HFF-Myc (cell line): ENCODE data around the gene DPY30.
"Not testable (repeated sequence)": the region's sequence is repeated elsewhere in the genome, so short reads cannot be mapped to it uniquely, and the experiment has no call there.

Source experiments
- DNase-seq: peaks from one replicate; pipeline ENCODE4 v3.0.0-alpha.2; 2011; ENCODE audit warnings: low read depth; ENCODE audit errors: extremely low read depth
- H3K4me3 ChIP-seq: replicated peaks from 2 replicates; pipeline ENCODE4 v1.5.1; 2011; ENCODE audit warnings: low read depth, mild to moderate bottlenecking, control low read depth, low read length
- TF ChIP-seq, protein P1 (sequence below): IDR thresholded peaks from 2 replicates; pipeline ENCODE4 v1.5.1; 2012; ENCODE audit warnings: mild to moderate bottlenecking, low read depth, low read length, control low read depth; ENCODE audit errors: missing control alignments

Gene DPY30

DNA sequence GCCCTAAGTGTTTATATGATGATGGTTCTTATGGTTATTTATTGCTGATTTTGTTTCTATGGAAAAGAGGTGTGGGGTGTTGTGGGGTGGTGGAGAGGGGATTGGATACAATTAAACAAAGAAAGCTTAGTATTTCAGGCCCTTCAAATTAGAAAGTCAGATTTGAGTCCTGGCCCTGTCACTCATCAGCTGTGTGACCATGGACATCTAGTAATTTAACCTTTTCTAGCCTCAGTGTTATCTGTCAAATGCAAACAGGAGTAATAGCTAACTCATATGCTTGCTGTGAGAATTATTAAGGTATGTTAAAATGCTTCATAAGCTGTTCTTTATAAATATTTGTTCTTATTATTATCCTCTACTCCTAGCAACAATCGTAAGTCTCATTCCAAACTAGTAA, 26.7 kb downstream of the DPY30 start:
- no peak for DNase-seq
- TF ChIP-seq, protein P1, sequence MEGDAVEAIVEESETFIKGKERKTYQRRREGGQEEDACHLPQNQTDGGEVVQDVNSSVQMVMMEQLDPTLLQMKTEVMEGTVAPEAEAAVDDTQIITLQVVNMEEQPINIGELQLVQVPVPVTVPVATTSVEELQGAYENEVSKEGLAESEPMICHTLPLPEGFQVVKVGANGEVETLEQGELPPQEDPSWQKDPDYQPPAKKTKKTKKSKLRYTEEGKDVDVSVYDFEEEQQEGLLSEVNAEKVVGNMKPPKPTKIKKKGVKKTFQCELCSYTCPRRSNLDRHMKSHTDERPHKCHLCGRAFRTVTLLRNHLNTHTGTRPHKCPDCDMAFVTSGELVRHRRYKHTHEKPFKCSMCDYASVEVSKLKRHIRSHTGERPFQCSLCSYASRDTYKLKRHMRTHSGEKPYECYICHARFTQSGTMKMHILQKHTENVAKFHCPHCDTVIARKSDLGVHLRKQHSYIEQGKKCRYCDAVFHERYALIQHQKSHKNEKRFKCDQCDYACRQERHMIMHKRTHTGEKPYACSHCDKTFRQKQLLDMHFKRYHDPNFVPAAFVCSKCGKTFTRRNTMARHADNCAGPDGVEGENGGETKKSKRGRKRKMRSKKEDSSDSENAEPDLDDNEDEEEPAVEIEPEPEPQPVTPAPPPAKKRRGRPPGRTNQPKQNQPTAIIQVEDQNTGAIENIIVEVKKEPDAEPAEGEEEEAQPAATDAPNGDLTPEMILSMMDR, result no peak
- no peak overlapping the region for H3K4me3 ChIP-seq

DNA sequence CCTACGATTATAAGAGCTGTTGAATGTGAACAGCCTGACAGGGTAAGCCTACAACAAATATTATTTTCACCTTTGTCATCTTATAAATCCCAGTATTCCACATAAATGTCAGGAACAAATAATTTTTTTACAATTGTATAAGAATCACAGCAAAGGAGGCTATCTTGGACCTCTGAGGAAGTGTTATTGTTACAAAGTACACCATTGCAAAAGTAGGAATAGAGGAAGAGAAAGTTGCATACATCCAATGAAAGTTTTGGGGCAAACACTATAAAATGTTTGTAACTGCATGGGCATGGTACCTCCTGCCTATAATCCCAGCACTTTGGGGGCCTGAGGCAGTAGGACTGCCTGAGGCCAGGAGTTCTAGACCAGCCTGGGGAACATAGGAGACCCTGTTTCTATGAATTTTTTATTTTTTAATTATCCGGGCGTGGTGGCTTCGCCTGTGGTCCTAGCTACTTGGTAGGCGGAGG, 28.1 kb downstream of the DPY30 start:
- H3K4me3 ChIP-seq, result peak overlapping the region; percentile 67
- no peak for DNase-seq
- TF ChIP-seq, protein P1, result no peak

DNA sequence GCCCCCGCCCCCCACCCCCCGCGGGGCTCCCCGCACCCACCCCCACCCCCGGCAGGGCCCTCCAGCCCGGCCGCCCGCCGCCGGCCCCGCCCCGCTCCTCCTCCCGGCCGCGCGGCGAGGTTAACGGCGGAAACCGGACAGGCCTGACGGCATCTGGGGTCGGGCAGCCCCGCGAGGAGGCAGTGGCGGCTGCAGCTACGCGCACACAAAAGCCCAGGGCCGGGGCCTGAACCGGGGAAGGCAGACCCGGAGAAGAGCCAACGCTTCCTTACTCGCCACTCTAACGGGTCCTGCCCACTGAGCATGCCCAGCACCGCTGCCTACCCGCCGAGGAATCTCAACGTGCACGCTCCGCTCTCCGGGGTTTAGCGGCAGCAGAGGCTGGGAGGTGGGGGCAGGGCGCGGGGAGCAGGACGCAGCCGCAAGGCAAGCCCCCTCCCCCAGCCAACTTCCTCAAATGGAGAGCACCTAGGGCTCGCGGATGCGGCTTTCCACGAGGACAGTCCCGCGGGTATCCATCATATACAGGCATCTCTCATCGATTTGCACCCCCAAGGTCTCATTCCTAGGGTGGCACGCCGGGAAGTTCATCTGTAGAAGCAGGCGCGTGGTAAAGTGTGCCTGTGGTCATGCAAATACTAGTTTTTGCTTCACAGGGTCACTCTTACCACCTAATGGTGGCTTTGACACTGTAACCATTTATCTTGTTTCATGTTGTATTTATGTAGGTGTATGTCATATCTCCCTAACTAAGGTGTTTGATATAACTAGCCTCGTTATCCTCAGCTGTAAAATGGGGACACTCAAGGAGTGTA, 28.7 kb downstream of the DPY30 start, which contains the start of gene MEMO1:
TSS of gene MEMO1 (minus strand) at position 339 of the 815 bp plus-strand sequence. CDS start 761 bp downstream, outside the sequence.
- TF ChIP-seq, protein P1, result no peak
- DNase-seq, result peak; percentile 72
- peak within 1 kb of the TSS; percentile 88 for H3K4me3 ChIP-seq

DNA sequence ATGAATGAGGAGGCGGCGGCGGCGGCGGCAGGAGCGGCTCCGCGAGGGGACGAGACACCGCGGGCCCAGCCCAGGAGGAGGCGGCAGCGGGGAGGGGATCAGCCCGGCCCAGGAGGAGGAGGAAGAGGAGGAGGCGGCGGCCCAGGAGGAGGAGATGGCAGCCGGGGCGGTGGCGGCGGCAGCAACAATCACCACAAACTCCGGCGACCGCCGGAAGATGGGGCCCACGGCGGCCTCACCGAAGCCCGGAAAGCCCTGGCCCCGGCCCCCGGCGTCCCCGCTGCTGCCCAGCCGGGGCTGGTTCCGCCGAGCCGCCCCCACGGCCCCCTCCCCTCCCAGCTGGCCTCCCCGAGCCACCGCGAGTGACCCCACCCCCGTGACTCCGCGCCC, 29.3 kb downstream of the DPY30 start:
- H3K4me3 ChIP-seq, result peak overlapping the region; percentile 88; the same call in 1 of the 2 replicates
- DNase-seq, result not testable (repeated sequence)

DNA sequence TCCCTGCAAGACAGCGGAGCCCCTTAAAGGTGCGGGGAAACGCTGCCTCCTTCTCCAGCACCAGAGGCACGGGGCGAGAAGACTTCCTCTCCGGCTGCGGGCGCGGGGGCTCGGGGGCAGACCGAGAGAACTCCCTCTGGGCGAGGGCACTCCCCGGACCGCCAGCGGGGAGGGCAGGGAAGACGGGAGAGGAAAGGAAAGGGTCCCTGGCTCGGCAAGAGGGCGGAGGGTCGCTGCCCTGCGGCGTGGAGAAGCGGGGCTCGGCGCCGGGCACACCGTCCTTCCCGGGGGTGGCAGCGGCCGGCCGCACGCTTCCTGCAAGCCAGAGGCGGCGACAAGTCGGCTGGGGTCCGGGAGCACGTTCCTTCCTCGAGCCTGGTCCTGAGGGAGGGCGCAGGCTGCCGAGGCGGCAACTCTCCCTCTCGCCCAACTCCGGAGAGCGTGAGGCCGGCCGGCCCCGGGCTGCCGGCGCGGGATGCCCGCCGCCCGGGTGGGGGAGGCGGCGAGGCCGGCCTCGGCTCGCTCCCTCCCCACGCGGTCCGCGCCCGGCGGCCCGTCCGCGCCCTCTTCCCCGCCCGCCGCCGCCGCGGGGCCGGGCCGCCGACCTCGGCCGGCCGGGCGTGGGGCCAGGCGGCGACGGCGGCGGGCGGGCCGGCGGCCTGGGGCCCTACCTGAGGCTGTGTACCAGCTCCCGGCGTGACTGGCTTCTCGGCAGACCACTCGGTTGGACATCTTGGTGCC, 29.9 kb downstream of the DPY30 start:
- DNase-seq, result no peak
- TF ChIP-seq, protein P1, result no peak

DNA sequence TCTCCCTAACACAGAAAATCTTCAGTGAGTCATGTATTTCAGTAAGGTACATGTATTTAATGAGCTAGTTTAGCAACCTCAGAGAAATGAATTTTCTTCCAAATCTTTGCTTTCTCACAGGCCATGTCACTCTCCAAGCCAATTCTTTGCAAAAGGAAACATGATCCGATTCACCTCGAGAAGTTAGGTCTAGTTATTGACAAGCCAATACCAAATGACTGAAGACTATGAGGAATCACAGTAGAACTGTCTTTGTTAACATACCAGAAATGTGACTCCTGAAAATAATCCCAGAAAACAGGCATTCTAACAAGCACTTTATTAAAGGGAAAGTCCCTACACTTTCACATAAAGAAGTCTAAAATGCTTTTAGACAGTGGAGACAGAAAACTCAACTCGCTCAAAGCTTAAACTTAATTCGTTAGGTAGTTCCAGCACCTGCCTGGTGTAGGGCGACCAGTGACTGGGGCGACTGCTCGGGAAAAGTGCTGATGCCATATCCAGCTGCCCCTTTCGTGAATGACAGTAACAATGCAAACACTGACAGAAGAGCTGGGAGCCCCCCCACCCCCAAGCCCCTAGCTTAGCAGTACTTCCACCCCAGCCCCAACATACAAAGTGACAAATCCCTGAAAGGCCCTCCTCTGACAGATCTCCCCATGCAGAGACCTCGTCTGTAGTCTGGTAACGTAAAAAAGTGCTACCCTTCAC, 30.6 kb downstream of the DPY30 start:
- peak overlapping the region; percentile 88 for H3K4me3 ChIP-seq
- TF ChIP-seq, protein P1, result no peak
- no peak for DNase-seq

More for the DNA sequence above, 29.9 kb downstream of the DPY30 start:
- H3K4me3 ChIP-seq, result peak overlapping the region; percentile 88

DNA sequence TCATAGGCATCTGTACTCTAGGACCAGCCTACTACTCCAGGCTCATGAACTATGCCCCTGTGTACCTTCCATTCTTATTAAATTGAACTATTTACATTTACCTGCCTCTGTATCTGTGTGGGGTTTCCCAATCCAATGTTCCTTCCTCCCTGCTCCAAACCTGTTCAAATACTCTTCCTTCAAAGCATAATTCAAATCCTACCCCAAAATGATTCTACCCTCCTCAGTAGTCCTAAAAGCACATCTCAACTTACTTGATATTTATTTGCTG, 32.5 kb downstream of the DPY30 start:
- DNase-seq, result no peak
- no peak overlapping the region for H3K4me3 ChIP-seq
- TF ChIP-seq, protein P1, result no peak
